GM19455 (cell line): Measurements from ENCODE around the gene KRTAP17-1.
"Not testable (repeated sequence)": the region's sequence is repeated elsewhere in the genome, so short reads cannot be mapped to it uniquely, and the experiment has no call there.

Experiments used
- ATAC-seq: cut with Tn5 transposase; IDR thresholded peaks from one replicate; pipeline ENCODE4 v1.9.1; 2021; ENCODE audit not compliant: unreplicated experiment

KRTAP17-1 gene, protein sequence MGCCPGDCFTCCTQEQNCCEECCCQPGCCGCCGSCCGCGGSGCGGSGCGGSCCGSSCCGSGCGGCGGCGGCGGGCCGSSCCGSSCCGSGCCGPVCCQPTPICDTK

DNA sequence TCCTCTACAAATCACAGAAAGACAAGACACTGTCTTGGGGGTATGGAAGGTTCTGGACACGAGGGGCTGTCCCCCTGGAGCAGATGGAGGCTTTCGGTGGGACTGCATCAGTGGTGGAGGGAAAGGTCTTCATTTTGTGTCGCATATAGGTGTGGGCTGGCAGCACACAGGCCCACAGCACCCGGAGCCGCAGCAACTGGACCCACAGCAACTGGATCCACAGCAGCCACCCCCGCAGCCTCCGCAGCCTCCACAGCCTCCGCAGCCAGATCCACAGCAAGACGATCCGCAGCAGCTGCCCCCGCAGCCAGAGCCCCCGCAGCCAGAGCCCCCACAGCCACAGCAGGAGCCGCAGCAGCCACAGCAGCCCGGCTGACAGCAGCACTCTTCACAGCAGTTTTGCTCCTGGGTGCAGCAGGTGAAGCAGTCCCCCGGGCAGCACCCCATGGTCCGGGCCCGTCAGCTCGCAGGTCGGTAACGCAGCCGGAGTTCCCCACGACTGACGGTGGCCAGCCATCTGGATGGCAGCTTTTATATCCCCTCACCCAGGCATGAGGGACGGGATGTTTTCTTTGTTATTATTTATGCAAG, at the start of gene KRTAP17-1:
KRTAP17-1 (minus strand) TSS at position 507 of the 591 bp plus-strand sequence; CDS start at position 447, 60 bp downstream.
- ATAC-seq = no peak

DNA sequence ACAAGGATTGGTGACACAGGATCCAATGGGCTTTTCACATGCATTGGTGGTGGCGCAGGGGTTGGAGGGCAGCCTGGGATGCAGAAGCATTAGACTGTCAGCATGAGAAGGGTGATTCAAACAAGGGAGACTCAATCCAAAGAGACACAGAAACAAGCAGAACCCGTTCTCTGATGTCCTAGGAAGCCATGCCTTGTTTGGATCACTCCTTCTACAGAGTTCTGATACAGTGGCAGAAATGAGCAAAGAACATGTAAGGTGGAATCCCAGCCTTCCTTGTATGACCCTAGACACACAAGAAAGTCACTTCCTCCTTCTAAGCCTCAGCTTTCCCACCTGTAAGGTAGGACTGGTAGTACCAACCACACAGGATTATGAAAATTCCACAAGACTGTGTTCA, 48.4 kb upstream of the KRTAP17-1 start:
- no peak for ATAC-seq

DNA sequence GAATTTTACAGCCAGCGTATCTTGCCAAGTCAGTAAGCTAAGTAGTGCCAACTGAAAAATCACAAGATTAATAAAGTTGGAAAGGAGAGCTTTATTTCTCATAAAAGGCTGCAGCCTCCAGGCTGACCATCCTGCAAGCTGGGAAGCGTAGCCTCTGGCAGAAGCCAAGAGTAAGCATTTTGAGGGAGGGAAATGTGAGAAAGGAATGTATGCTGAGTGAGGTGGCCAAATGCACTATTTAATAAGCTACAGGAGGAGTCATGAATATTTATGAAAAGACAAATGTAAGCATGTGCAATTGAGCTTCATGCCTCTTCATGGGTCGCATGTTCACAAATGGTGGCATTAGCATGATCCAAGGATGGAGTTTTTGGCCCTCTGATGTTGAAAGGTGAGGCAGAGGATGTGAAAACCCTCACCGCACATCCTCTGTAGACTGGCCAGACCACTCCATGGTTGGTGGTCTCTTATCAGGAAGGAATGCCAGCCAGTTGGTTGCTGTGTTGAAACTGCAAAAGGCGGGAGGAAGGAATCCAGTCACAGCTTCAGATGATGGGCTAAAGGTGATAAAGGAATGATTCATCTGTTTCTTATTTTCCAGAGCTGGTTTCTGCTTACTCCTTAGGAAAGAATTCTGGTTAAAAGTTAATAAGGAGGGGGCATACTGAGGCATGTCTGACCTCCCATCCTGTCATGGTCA, 44.9 kb upstream of the KRTAP17-1 start:
- ATAC-seq = no peak

DNA sequence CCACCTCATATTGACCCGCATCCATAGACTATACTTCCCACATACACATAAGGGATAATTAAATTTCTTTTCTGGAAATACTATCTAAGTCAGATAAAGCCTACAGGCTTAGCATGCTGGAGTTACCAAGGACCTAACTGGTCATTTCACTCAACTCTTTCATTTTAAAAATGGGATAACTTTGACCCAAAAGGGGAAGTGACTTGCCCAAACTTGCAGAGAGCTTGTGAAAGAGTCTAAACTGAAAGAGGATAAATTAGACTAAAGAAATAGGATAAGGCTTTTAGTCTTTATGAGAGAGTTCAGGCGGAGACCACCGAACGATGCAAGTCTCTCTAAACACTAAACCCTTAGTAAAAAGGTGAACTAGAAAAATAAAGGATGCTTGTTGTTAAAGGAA, 39.0 kb upstream of the KRTAP17-1 start:
- ATAC-seq = no peak

DNA sequence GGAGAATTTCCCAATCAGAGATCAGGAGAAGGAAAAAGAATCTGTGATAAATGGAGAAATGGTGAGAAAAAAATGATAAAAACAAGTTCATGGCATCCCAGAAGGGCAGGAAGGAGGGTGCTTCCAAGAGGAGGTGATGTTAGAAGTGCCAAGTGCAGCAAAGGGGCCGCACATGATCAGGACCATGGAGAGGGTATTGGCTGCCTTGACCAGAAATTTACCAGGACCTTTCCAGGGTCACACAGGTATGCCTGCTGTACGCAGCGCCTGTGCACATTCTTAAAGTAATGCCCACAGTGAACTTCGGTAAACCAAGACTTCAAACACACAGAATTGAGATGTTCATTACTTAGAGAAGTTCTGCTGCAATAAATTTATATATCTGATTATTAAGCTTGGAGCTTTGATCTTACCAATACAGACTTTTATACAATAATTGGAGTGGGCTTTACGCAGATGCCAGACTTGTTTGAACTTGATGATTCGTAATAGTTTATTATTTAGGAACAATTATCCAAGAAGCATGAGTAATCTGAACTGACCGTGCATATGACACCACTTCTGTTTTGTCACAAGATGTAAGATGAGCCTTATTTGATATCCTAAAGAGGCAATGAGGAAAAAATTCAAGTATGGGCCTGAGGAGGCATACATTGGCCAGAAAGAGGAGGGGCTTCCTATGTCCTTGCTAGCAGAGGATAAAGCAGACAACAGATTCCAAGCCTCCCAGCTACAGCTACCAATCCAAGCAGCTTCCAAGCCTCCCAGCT, 37.3 kb upstream of the KRTAP17-1 start:
- no peak for ATAC-seq

DNA sequence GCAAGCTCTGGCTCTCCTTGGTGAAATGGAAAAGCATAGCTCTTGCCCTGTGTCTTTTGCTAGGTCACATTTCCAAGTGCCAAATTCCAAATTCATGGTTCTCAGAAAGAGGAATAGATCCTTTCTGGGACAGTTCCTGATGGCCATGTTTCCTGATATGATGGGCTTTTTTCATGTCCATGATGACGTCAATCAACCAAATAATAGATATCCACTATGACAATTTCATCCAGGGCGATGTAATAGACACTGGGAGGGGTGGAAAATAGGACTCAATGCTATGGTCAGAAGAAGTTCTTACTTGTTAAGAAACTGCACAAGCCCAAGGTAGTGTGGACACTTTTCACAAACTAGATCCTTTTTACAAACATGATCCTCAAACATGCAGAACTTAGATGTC, 35.7 kb upstream of the KRTAP17-1 start:
- ATAC-seq = no peak

DNA sequence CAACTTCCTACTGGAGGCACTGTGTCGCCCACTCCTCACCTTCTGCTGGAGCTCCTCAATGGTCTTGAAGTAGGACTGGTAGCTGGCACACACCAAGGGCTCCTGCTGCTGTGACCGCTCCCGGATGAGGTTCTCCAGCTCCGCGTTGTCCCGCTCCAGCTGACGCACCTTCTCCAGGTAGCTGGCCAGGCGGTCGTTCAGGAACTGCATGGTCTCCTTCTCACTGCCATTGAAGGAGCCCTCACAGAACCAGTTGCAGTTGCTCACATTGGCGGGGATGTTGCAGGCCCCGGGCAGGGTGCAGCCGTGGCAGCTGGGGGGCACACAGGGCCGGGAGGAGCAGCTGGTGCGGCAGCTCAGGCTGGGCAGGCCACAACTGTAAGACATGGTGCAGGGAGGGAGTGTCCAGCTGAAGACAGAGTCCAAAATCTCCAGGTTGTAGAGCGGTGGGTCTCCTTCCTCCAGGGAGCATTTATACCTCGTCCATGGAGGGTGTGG, 34.9 kb upstream of the KRTAP17-1 start, which contains the start of gene KRT33A:
KRT33A (minus strand) TSS at position 448 of the 498 bp plus-strand sequence; CDS start at position 387, 61 bp downstream.
- ATAC-seq = not testable (repeated sequence)

DNA sequence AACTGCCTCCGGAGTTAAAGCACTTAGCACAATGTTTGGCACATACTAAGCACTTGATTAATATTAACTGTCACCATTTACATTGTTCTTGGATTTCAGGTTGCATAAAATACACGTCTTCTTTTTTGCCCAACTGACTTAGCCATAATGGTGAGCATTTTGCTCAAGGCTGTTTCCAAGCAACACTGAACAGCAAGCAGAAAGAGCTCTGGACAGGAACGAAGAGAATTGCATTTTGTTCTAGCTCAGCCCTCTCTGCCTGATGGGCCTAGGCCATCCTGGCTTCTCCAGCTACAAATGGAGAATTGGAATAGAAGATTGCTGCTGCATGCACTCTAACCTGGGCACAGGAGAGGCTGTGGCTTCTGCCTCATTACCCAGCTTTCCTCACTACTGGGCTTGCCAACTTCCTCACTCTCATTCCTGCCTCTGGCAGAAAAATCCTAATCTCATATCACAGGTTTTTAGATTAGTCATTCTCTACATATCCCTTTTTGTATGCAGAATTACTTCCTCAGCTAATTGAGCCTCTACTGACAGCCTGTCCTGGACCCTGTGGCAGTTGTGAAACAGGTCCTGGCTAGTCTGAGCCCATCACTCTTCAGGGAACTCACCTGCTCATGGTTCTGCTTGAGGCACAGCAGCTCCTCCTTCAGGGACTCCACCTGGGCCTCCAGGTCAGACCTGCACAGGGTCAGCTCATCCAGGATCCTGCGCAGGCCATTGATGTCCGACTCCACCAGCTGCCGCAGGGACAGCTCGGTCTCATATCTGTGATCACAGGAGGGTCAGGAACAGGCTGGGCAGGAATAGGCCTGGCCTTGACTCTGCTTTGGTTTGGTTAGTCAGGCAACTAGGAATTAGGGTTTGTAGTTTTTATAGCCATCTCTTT, 32.6 kb upstream of the KRTAP17-1 start:
- ATAC-seq = no peak

DNA sequence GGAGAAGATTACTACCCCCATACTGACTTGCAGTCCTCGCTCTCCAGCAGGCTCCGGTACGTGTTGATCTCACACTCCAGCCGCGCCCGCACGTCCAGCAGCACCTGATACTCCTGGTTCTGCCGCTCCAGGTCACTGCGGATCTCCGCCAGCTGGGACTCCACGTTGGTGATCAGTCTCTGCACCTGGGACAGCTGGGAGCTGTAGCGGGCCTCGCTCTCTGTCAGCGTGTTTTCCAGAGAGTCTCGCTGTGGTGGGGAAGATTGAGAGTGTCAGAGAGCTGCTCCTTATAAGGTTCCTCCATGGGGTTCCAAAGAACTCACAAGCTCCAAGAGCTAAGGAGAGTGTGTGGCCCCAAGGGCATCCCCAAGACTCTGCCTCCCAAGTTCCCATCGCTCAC, 30.9 kb upstream of the KRTAP17-1 start:
- not testable (repeated sequence) for ATAC-seq

DNA sequence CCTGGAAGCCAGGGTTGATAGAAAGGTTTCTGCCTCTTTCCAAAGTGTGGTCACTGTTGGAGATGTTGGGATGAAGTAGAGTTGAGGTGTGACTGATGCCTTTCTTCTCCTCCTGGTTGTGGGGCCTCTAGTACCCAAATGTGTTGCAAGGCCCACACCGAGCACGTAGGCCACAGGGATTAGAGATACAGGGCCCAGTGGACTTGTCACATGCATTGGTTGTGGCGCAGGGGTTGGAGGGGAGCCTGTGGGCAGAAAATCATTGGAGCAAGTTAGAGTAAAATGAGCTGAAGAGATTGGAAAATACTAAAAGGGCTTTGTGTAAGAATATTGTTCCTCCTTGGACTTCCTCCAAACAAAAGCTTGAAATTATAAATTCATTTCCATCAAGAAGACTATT, 30.5 kb upstream of the KRTAP17-1 start:
- ATAC-seq = no peak

DNA sequence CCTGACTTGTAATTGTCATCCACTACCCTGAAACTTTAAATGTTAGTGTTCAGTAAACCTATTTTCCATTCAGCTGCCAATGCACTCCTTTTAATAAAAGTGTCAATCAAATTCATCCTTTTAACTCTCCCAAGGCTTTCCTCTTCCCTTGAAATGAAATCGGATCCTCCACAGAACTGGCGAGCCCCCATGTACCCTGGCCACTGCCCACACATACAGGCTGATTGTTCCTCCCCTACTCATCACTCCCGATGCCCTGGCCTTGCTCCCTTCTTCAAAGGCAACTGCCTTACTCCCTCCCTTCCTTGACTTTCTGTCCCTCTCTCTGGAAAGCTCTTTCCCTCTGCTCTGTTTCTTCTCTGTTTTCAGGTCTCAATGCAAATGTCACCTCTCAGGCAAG, 27.5 kb upstream of the KRTAP17-1 start:
- ATAC-seq = no peak

DNA sequence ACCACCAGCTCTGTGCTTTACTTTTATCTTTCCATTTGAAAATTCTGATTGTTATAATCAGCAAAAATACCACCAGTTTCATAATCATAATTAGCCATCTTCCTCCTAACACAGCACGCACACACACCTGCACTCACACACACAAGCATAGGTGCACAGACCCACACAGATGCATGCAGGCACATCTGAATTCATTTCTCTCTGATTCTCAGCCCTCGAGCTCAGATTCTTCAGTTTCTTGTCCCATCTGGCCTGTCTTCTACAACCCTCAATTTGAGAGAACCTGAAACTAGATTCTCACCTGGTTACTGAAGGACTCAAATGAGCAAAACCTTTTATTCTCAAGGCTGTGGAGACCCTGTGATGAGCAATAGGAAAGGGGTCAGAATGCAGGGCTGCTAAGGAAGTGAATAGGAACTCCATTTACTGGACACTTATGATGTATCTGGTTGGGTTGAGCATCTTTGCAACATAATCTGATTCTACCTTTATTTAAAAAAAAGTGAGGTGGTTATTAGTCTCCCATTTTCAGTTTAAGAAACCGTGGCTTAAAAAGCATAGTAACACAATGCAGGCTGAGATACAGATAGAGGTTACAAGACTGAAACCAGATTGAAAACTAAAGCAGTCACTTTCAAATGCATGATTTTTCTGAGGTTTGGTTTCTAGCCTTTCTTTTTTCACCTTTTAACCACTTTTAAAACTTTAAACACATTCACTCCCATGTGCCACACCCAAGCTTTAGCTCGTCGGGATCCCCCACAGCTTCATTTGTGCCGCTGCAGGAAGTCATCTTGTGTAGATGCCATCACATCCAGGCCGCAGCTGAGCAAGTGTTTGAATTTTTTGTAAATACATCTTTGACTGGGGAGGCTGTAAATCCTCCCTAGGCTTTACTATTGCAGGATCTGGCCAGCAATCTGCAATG, 25.7 kb upstream of the KRTAP17-1 start:
- no peak for ATAC-seq

DNA sequence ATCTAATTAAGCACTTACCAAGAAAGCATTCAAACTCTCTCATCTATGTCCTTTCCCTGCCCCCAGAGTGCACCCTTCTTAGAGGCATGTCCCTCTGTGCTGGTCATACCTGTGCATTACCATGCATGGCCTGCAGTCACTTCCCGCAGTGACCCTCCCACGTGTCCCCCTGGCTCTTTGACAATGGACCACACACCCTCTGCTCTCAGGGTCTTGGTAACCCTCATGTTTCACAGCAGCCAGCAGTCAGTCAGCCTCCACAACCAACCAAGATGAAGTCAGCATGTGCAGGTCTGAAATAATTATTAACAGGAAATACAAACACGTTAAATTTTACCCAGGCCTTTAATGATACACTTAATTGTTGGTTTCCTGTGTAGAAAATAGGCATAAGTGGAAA, 25.0 kb upstream of the KRTAP17-1 start:
- ATAC-seq = no peak

DNA sequence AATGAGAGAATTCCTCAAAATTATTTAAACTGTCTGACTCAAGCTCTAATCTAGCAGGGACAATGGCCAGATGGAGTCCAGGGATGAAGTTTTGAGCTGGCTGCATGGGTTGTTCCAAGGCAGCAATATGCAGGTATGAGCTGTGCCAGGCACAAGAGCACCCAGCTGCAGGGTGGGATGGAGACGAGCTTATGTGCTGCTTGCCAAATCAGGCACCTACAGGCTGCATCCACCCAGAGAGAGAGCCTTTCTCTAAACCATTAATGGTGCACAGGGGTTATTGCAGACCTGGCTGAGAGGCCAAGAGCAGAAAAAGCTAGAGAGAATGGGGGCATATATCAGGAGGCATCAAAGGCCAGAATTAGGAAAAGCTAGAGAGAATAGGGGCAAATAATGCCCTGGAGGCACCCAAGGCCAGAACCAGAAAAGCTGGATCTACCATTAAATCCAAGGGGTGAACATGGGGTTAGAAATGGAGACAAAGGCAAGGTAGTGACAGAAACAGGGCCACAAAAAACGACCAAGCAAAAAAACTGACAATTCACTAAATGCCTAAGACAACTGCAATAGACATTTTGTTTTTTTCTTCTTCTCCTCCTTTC, 24.2 kb upstream of the KRTAP17-1 start:
- no peak for ATAC-seq

DNA sequence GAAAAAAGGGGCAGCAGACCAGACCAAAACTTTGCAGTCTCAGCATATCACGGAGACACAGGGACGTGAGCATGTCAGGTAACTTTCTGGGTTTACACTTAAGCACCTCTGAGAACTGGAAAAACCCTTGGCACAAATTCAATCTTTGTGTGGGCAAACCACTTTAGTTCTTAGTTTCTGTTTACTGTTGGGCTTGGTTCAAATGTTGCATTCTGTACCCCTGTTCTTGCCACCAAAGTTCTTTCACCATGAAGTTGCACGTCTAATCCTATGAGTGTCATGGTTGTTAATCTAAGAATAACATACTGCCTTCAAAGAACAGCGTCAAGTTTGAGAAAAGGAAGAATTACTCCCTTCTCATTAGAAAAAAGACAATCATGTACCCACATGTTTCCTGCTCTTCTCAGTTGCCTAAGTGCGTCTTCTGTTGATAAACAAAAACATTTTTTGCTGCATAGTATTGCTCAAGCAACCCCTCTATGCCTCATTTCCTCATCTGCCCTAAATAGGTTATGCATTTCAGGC, 23.5 kb upstream of the KRTAP17-1 start:
- ATAC-seq = no peak

DNA sequence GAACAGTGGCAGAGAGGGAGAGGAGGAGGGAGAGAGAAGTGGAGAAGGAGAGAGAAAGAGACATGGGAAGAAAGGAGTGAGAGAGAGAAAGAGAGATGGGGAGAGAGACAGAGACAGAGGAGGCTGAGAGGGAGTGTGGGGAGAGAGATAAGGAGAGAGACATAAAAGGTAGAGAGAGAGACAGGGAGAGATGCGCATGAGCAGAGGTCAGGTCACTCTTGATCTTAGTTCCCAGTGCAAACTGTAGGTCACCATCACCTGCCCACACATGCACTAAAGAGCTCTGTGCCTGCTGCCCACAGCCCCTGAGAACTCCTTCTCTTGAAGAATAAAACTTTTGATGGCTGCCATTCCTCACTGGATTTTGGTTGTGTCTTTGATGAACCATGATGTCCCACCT, 20.2 kb upstream of the KRTAP17-1 start:
- ATAC-seq = no peak

DNA sequence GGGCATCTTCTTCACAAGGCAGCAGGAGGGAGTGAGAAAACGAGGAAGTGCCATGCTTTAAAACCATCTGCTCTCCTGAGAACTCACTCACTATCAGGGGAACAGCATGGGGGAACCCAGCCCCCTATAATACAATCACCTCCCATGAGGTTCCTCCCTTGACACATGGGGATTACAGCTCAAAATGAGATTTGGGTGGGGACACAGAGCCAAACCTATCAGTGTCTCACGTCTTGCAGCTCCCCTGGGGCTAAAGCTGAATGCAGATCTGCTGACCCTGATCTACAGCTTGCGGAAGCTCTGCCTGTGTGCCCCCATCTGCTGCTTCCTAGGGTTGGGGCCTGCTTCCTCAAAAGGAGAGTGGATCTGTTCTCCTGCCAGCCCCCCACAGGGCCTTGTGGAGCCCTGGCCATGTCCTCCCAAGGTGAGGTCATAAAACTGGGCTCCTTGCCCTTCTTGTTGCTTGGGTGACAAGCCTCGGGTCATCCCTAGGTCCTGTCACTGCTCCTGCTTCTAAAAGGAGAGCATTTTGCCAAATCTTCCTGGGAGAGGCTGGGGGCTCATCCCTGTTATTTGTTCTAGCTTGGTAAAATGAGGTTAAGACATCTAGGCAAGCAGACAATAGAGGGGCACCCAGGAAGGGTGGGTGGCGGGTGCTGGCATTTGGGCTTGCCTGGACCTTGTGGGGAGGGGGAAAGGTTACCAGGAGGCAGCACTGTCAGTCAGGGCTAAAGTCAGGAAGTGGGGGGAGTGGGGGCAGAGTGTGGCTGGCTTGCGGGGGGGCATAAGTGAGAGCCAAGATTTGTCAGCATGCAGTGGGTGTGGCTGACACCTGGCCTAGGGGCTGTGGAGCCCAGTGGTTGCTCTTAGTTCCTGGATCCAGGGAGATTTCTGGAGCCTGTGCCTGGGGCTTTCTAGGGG, 19.1 kb upstream of the KRTAP17-1 start:
- ATAC-seq = no peak

DNA sequence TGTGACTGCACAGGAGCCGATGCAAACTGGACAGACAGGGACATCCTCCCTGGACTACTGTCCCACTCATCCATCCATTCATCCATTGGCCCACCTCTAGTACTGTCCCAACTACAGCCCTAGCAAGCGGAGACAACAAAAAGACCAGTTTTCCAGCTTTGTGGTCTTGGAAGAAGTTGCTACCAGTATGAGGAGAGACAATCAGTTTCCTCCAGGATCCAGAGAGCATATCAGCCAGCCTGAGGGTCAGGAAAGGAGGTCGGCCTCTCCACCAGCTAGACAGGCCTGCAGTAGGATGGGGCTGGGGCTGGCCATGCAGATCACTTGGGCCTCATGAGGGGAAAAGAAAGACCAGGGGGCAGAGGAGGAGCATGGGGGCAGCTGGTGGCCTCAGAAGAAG, 18.3 kb upstream of the KRTAP17-1 start:
- no peak for ATAC-seq
